Spleen (tissue), 7 donors: ENCODE measurements around the gene MED1.

Experiments used
- CTCF ChIP-seq, 11 experiments: fragments of 200-600 bp in 7 of 11; fragments of 450-650 bp in 4 of 11; sonication (generic) in 4 of 11; IDR thresholded peaks in 8 of 11; conservative IDR thresholded peaks in 3 of 11; 1 replicate in 7 of 11; 2 replicates in 4 of 11; pipeline versions ENCODE4 v1.4.0 to v1.8.0; 2016 to 2021; ENCODE audit warnings: antibody characterized with exemption in 11 of 11, inconsistent platforms in 4 of 11, mild to moderate bottlenecking in 1 of 11
- POLR2A ChIP-seq, 3 donors: fragments of 450-650 bp; IDR thresholded peaks; one replicate each; pipeline ENCODE4 v1.5.1; 2017; ENCODE audit warnings: antibody characterized with exemption in 3 of 3, mild to moderate bottlenecking in 1 of 3
- POLR2AphosphoS5 ChIP-seq, 3 donors: sonication (generic); formaldehyde crosslinking; IDR thresholded peaks; one replicate each; pipeline ENCODE4 v1.5.1; 2017; ENCODE audit warnings: antibody characterized with exemption in 3 of 3
- donor health status: DM: no; HTN: no; CAD: no; lungs with moderate emphysema.
- donor health status: DM: no; HTN: no; CAD: no.
- donor health status: DM: no; HTN: no; CAD: no.

DNA sequence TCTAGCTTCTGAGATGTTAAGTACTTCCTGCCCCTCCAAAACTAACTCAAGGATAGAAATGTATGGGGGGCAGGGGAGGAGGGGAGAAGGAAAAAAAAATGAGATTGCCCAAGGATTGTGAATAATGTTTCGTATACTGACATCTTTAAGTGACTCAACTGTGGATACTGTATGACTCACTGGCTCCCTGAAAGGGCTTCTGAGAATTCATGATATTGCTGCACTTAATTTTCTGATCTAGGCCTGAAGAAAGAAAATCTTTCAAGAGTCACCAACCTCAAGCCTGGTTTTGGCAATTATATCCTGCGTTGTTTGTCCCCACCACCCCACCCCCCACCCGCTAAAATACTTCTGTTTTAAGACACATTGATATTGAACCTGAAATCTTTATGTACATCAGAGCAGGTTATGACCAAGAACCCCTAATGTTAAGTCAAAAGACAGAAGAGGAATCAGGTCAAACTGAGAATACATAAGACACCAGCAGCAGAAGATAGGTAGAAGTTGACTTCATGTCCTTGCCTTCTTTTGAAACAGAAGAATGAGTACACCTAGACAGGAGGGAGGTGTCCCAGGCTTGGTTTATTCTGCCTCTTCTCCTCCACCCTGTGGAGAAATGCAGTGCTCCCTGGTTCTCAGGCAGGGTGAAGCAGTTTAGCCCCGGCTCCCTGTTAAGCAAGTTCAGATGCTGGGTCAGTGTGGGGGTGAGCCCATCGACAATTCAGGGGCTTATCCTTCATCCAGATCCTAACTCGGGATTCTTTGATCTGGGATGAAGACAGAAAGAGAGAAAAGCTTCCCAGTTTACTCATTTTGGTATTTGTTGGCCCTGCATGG is 46.3 kb downstream of the MED1 start:
- TF ChIP-seq POLR2A (IDR thresholded peaks at IDR 0.05) (no peak), CTCF (IDR thresholded peaks at IDR 0.05 in 8 of 11, conservative IDR thresholded peaks at IDR 0.05 in 3 of 11) (no peak), POLR2AphosphoS5 (IDR thresholded peaks at IDR 0.05) (no peak)
